CD4-positive, alpha-beta T cell (primary cell): ENCODE results near the gene RSRC1. TPM values are rescaled to one million over a fixed set of nuclear protein-coding genes. Genes with fewer than 3 reads are reported as not detected.

Experiments
- ATAC-seq: fragments of 200-7000 bp; cut with Tn5 transposase; one replicate; pipeline ENCODE4 v1.10.0; 2022; ENCODE audit warnings: mild to moderate bottlenecking; ENCODE audit not compliant: poor library complexity
- CTCF ChIA-PET: fragments of 350-600 bp; sonication (Branson Sonifier 250); formaldehyde crosslinking; loops from one replicate; lab custom pipeline; 2021; ENCODE audit warnings: antibody characterized with exemption, inconsistent platforms; lab: Charles Lee
- POLR2A ChIA-PET: fragments of 350-600 bp; sonication (Branson Sonifier 250); formaldehyde crosslinking; loops from one replicate; lab custom pipeline; 2021; ENCODE audit warnings: antibody characterized with exemption, inconsistent platforms; lab: Charles Lee
- DNase-seq, 14 experiments: peaks; one replicate each; pipeline ENCODE4 v3.0.0-alpha.2; 2013 to 2020; ENCODE audit warnings: mixed read lengths in 2 of 14
- H3K27ac ChIP-seq, 2 donors: one replicate each; pipeline versions ENCODE4 v1.5.1 to v1.7.0; 2013; ENCODE audit warnings: low read length in 2 of 2, low read depth in 1 of 2, mild to moderate bottlenecking in 1 of 2
- H3K27me3 ChIP-seq, 2 experiments: 1 replicate in 1 of 2; 2 replicates in 1 of 2; pipeline versions ENCODE4 v1.6.1 to v1.7.0; 2013; ENCODE audit warnings: low read length in 2 of 2, control low read depth in 1 of 2, mild to moderate bottlenecking in 1 of 2, moderate library complexity in 1 of 2; ENCODE audit not compliant: insufficient read depth in 2 of 2, control insufficient read depth in 1 of 2
- H3K36me3 ChIP-seq: one replicate; pipeline ENCODE4 v1.6.1; 2013; ENCODE audit warnings: low read length, control low read depth; ENCODE audit not compliant: insufficient read depth
- H3K4me1 ChIP-seq: one replicate; pipeline ENCODE4 v1.6.1; 2013; ENCODE audit warnings: low read length, control low read depth; ENCODE audit not compliant: insufficient read depth
- H3K4me3 ChIP-seq: one replicate; pipeline ENCODE4 v1.5.1; 2013; ENCODE audit warnings: mild to moderate bottlenecking, low read length, moderate library complexity
- H3K9me3 ChIP-seq, 2 experiments: 1 replicate in 1 of 2; 2 replicates in 1 of 2; pipeline versions ENCODE4 v1.6.1 to v1.7.0; 2013; ENCODE audit warnings: low read length in 2 of 2, mild to moderate bottlenecking in 2 of 2, control low read depth in 1 of 2, moderate library complexity in 1 of 2; ENCODE audit not compliant: control insufficient read depth in 1 of 2, insufficient read depth in 1 of 2
- H3K27ac Mint-ChIP-seq: one replicate; pipeline ENCODE4 v1.8.0; 2020; ENCODE audit warnings: mixed read lengths
- H3K27me3 Mint-ChIP-seq: one replicate; pipeline ENCODE4 v1.8.0; 2021; ENCODE audit warnings: mixed read lengths
- H3K36me3 Mint-ChIP-seq: one replicate; pipeline ENCODE4 v1.8.0; 2021; ENCODE audit warnings: low read depth, mixed read lengths
- H3K4me1 Mint-ChIP-seq: one replicate; pipeline ENCODE4 v1.8.0; 2021; ENCODE audit warnings: low read depth, mixed read lengths
- H3K4me3 Mint-ChIP-seq: one replicate; pipeline ENCODE4 v1.8.0; 2020; ENCODE audit warnings: mild to moderate bottlenecking, mixed read lengths
- H3K9me3 Mint-ChIP-seq: one replicate; pipeline ENCODE4 v1.8.0; 2020; ENCODE audit warnings: mixed read lengths
- intact Hi-C, 2 experiments: fragments of 100-400 bp; cut with DNase I in 1 of 2; cut with micrococcal nuclease in 1 of 2; formaldehyde crosslinking; loops; one replicate each; pipeline versions ENCODE4 v1.15.1 to v1.9.0; 2023 to 2025; cut with DNase I, micrococcal nuclease
- total RNA-seq, 174 experiments: library from RNA in 2 of 174; stranded (reverse) in 2 of 174; gene quantifications; one replicate each; pipeline ENCODE4 v1.2.3 and lab custom pipeline; 2021 to 2026
- TF ChIP-seq, protein P1 (sequence below): fragments of 200-600 bp; IDR thresholded peaks from one replicate; pipeline ENCODE4 v1.8.0; 2022; ENCODE audit warnings: antibody characterized with exemption, mild to moderate bottlenecking

Gene RSRC1
- total RNA-seq, 2 experiments from 2014 or later = 22.3 to 24.6 TPM

DNA sequence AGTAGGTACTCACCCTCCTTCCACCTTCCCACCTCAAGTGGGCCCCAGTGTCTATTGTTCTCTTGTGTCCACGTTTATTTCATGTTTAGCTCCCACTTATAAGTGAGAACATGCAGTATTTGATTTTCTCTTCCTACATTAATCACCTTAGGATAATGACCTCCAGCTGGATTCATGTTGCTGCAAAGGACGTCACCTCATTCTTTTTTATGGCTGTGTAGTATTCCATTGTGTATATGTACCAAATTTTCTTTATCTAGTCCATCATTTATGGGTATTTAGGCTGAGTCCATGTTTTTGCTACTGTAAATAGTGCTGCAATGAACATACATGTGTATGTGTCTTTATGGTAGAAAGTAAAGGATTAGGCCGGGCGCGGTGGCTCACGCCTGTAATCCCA is 455.2 kb downstream of the RSRC1 start:
- TF ChIP-seq, protein P1, sequence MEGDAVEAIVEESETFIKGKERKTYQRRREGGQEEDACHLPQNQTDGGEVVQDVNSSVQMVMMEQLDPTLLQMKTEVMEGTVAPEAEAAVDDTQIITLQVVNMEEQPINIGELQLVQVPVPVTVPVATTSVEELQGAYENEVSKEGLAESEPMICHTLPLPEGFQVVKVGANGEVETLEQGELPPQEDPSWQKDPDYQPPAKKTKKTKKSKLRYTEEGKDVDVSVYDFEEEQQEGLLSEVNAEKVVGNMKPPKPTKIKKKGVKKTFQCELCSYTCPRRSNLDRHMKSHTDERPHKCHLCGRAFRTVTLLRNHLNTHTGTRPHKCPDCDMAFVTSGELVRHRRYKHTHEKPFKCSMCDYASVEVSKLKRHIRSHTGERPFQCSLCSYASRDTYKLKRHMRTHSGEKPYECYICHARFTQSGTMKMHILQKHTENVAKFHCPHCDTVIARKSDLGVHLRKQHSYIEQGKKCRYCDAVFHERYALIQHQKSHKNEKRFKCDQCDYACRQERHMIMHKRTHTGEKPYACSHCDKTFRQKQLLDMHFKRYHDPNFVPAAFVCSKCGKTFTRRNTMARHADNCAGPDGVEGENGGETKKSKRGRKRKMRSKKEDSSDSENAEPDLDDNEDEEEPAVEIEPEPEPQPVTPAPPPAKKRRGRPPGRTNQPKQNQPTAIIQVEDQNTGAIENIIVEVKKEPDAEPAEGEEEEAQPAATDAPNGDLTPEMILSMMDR = no peak
- intact Hi-C loops = no loop called here
- H3K27ac Mint-ChIP-seq = no peak overlapping the region
- DNase-seq (no peak), ATAC-seq (no peak)
- H3K9me3 ChIP-seq = peaks cover 0 to 6% of the 10 kb centered on the region in 2 experiments
- H3K4me3 Mint-ChIP-seq = no peak overlapping the region
- peaks cover 3% of the 10 kb centered on the region for H3K9me3 Mint-ChIP-seq
- peaks cover 42% of the 10 kb centered on the region for H3K27me3 Mint-ChIP-seq
- no peak overlapping the region for H3K4me3 ChIP-seq
- no peaks in the 10 kb centered on the region for H3K36me3 Mint-ChIP-seq
- H3K4me1 ChIP-seq = no peaks in the 10 kb centered on the region
- no peak overlapping the region for H3K27ac ChIP-seq
- H3K27me3 ChIP-seq = peaks cover 5 to 7% of the 10 kb centered on the region in 2 experiments
- ChIA-PET CTCF (interaction anchor here (0.7 kb wide), 1 partner anchor 1043 kb away, joined by 4 read pairs; no protein-coding TSS in a partner anchor), POLR2A (no interaction called here)
- no peaks in the 10 kb centered on the region for H3K4me1 Mint-ChIP-seq
- no peaks in the 10 kb centered on the region for H3K36me3 ChIP-seq

DNA sequence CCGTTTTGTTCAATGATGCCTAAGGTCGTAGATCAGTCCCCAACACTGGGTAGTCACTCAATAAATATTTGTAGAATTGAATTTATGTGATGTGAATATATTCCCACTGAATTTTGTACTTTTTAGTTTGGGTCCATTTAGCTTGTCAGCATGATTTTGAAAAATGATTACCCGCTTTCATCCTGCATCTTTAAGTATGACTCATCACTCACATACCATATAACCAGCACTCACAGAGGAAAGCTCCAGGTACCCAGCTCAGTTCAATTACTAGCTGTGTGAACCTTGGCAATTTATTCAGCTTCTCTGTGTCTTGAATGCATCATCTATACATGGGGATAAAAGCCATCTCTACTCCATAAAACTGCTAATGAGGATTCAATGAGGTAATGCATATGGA is 458.9 kb downstream of the RSRC1 start:
- no peak for ATAC-seq
- no peak for DNase-seq
- peaks cover 6% of the 10 kb centered on the region for H3K9me3 Mint-ChIP-seq
- no peak overlapping the region for H3K4me3 ChIP-seq
- H3K4me3 Mint-ChIP-seq = no peak overlapping the region
- POLR2A ChIA-PET = no interaction called here
- CTCF ChIA-PET = interaction anchor here (1.2 kb wide), 1 partner anchor 30 kb away, joined by 4 read pairs; no protein-coding TSS in a partner anchor
- peaks cover 11% of the 10 kb centered on the region for H3K4me1 Mint-ChIP-seq
- intact Hi-C loops = no loop called here
- peaks cover 16% of the 10 kb centered on the region for H3K4me1 ChIP-seq
- H3K27ac ChIP-seq = no peak overlapping the region
- peaks cover 12 to 18% of the 10 kb centered on the region in 2 experiments for H3K27me3 ChIP-seq
- no peaks in the 10 kb centered on the region for H3K36me3 ChIP-seq
- no peak overlapping the region for H3K27ac Mint-ChIP-seq
- H3K9me3 ChIP-seq = peaks cover 0 to 23% of the 10 kb centered on the region in 2 experiments
- TF ChIP-seq, protein P1 = no peak
- no peaks in the 10 kb centered on the region for H3K36me3 Mint-ChIP-seq
- H3K27me3 Mint-ChIP-seq = peaks cover 59% of the 10 kb centered on the region

DNA sequence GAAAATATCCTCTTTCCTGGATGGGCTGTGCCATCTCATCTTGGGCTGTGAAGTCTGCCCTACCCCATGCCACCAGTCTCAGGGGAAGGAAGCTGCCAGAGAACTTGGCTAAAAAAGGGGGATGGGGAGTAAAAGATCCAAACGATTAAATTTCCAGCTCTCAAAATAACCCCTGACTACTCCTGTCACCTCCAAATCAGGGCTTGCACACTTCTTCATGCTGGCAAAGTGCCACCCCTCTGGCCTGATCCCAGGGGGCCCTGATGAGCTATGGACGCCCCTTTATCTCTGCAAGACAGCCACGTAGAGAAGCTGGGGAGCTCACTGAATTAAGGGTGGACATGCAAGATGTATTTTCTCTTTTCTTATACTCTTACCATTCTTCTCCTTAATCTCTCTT is 459.9 kb downstream of the RSRC1 start:
- Mint-ChIP-seq H3K4me1 (peaks cover 11% of the 10 kb centered on the region), H3K9me3 (peaks cover 6% of the 10 kb centered on the region), H3K4me3 (no peak overlapping the region), H3K27me3 (peaks cover 62% of the 10 kb centered on the region), H3K36me3 (no peaks in the 10 kb centered on the region), H3K27ac (no peak overlapping the region)
- H3K27me3 ChIP-seq = peaks cover 12 to 18% of the 10 kb centered on the region in 2 experiments
- POLR2A ChIA-PET = interaction anchor here (1.1 to 1.7 kb wide), 2 partner anchors 74 to 232 kb away, joined by 3 to 11 read pairs; partner anchors contain the start of genes GFM1 and MFSD1
- H3K4me1 ChIP-seq = peaks cover 16% of the 10 kb centered on the region
- intact Hi-C loops = no loop called here
- ATAC-seq (no peak), DNase-seq (no peak)
- CTCF ChIA-PET = interaction anchor here (1.2 to 2.0 kb wide), 3 partner anchors 19 to 76 kb away, joined by 3 to 8 read pairs (median 3); partner anchors contain the start of gene GFM1
- no peak overlapping the region for H3K4me3 ChIP-seq
- peaks cover 0 to 23% of the 10 kb centered on the region in 2 experiments for H3K9me3 ChIP-seq
- H3K27ac ChIP-seq = no peak overlapping the region
- TF ChIP-seq, protein P1 = no peak
- H3K36me3 ChIP-seq = no peaks in the 10 kb centered on the region
